Loucy (cell line): Measurements from ENCODE around the gene FAM83F.
A peak's percentile ranks its signal among the peaks of the same experiment; 100 is the strongest.

ENCODE experiments used
- H2AFZ ChIP-seq: fragments of 200-600 bp; sonication (generic); 2 replicates; pipeline ENCODE4 v1.6.0; 2016; ENCODE audit warnings: antibody characterized with exemption, mild to moderate bottlenecking, low read length, moderate library complexity
- H3F3A ChIP-seq: fragments of 200-600 bp; 2 replicates; pipeline ENCODE4 v1.6.0; 2016; ENCODE audit warnings: antibody characterized with exemption, low read depth, mild to moderate bottlenecking
- H3K27me3 ChIP-seq: fragments of 200-600 bp; sonication (generic); 2 replicates; pipeline ENCODE4 v1.6.1; 2014; ENCODE audit warnings: low read length, mild to moderate bottlenecking; ENCODE audit not compliant: insufficient read depth, poor library complexity, severe bottlenecking
- H3K36me3 ChIP-seq: fragments of 200-600 bp; sonication (generic); 2 replicates; pipeline ENCODE4 v1.6.1; 2016; ENCODE audit warnings: low read length; ENCODE audit not compliant: insufficient read depth
- H3K4me1 ChIP-seq: fragments of 200-600 bp; sonication (generic); 2 replicates; pipeline ENCODE4 v1.5.1; 2014; ENCODE audit warnings: low read length, mild to moderate bottlenecking; ENCODE audit not compliant: insufficient read depth, poor library complexity, severe bottlenecking
- H3K4me2 ChIP-seq: fragments of 200-600 bp; sonication (generic); 2 replicates; pipeline ENCODE4 v1.6.0; 2014; ENCODE audit warnings: antibody characterized with exemption, low read length, low read depth, mild to moderate bottlenecking; ENCODE audit not compliant: poor library complexity, severe bottlenecking
- H3K4me3 ChIP-seq: fragments of 200-600 bp; sonication (generic); 2 replicates; pipeline ENCODE4 v1.5.1; 2014; ENCODE audit warnings: low read length, mild to moderate bottlenecking, mixed read lengths; ENCODE audit not compliant: poor library complexity, severe bottlenecking
- H3K79me2 ChIP-seq: fragments of 200-600 bp; sonication (generic); 2 replicates; pipeline ENCODE4 v1.6.1; 2014; ENCODE audit warnings: low read length; ENCODE audit not compliant: insufficient read depth
- H3K9ac ChIP-seq: fragments of 200-600 bp; sonication (generic); 2 replicates; pipeline ENCODE4 v1.6.0; 2014; ENCODE audit warnings: mild to moderate bottlenecking, low read depth, low read length, moderate library complexity; ENCODE audit not compliant: poor library complexity, severe bottlenecking
- H3K9me2 ChIP-seq: fragments of 200-600 bp; sonication (generic); replicated peaks from 2 replicates; pipeline ENCODE4 v1.6.1; 2016; ENCODE audit warnings: low read depth, low read length, mixed read lengths
- H3K9me3 ChIP-seq: fragments of 200-600 bp; sonication (generic); 2 replicates; pipeline ENCODE4 v1.6.1; 2014; ENCODE audit warnings: mild to moderate bottlenecking, antibody characterized with exemption, low read length, low read depth; ENCODE audit not compliant: insufficient read depth
- H4K20me1 ChIP-seq: fragments of 200-600 bp; sonication (generic); 2 replicates; pipeline ENCODE4 v1.6.0; 2014; ENCODE audit warnings: antibody characterized with exemption, low read length, mild to moderate bottlenecking; ENCODE audit not compliant: insufficient read depth, poor library complexity, severe bottlenecking
- EZH2phosphoT487 ChIP-seq: fragments of 200-600 bp; IDR thresholded peaks from 2 replicates; pipeline ENCODE4 v1.6.1; 2018; ENCODE audit warnings: antibody characterized with exemption, mild to moderate bottlenecking, moderate library complexity, borderline replicate concordance
- TF ChIP-seq, protein P1 (sequence below): fragments of 200-600 bp; sonication (generic); conservative IDR thresholded peaks from 2 replicates; pipeline ENCODE4 v1.5.1; 2014; ENCODE audit warnings: mild to moderate bottlenecking, antibody characterized with exemption, low read length

Gene FAM83F

DNA sequence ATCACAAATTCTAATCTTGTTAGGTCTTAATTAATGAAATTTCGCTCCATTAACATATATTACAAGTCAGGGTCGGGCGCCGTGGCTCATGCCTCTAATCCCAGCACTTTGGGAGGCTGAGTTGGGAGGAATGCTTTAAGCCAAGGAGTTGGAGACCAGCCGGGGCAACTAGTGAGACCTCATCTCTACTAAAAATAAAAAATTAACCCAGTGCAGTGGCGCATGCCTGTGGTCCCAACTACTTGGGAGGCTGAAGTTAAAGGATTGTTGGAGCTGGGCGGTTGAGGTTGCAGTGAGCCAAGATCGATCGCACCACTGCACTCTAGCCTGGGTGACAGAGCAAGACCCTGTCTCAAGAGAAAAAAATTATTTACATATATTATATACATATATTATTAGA is 32.7 kb upstream of the FAM83F start:
- H3F3A ChIP-seq: peaks cover 20% of the 10 kb centered on the region
- H3K4me2 ChIP-seq: peak overlapping the region; percentile 77
- H3K4me1 ChIP-seq: peaks cover 62% of the 10 kb centered on the region
- H3K36me3 ChIP-seq: peaks cover 71% of the 10 kb centered on the region; the same call in 1 of the 2 replicates
- no peaks in the 10 kb centered on the region for H3K9me2 ChIP-seq
- peak overlapping the region; percentile 70 for H3K9ac ChIP-seq
- no peak overlapping the region for H2AFZ ChIP-seq
- no peaks in the 10 kb centered on the region for H3K9me3 ChIP-seq
- no peaks in the 10 kb centered on the region for H4K20me1 ChIP-seq
- H3K27me3 ChIP-seq: no peaks in the 10 kb centered on the region
- TF ChIP-seq, protein P1, sequence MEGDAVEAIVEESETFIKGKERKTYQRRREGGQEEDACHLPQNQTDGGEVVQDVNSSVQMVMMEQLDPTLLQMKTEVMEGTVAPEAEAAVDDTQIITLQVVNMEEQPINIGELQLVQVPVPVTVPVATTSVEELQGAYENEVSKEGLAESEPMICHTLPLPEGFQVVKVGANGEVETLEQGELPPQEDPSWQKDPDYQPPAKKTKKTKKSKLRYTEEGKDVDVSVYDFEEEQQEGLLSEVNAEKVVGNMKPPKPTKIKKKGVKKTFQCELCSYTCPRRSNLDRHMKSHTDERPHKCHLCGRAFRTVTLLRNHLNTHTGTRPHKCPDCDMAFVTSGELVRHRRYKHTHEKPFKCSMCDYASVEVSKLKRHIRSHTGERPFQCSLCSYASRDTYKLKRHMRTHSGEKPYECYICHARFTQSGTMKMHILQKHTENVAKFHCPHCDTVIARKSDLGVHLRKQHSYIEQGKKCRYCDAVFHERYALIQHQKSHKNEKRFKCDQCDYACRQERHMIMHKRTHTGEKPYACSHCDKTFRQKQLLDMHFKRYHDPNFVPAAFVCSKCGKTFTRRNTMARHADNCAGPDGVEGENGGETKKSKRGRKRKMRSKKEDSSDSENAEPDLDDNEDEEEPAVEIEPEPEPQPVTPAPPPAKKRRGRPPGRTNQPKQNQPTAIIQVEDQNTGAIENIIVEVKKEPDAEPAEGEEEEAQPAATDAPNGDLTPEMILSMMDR: no peak
- TF ChIP-seq EZH2phosphoT487: no peak
- H3K4me3 ChIP-seq: peak overlapping the region; percentile 57
- H3K79me2 ChIP-seq: peaks cover 32% of the 10 kb centered on the region; the same call in 1 of the 2 replicates

DNA sequence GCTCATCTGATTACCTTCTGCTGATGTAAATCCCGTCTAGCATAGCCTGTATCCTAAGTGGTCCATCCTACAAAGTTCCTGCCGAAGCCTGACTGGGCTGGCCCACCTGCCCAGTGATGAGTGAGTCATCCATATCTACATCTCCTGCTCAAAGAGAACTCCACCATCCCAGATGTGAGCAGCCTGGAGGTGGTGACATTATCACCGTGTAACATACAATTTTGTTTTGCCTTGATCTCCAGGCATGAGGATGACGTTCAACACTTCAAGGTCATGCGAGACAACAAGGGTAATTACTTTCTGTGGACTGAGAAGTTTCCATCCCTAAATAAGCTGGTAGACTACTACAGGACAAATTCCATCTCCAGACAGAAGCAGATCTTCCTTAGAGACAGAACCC is 29.0 kb upstream of the FAM83F start:
- H3K9ac ChIP-seq: no peak overlapping the region
- peaks cover 25% of the 10 kb centered on the region for H3K4me1 ChIP-seq
- TF ChIP-seq, protein P1: no peak
- no peak for TF ChIP-seq EZH2phosphoT487
- H3K27me3 ChIP-seq: no peaks in the 10 kb centered on the region
- H3K79me2 ChIP-seq: peaks cover 8% of the 10 kb centered on the region; the same call in 1 of the 2 replicates
- peaks cover 79% of the 10 kb centered on the region; the same call in 1 of the 2 replicates for H3K36me3 ChIP-seq
- H2AFZ ChIP-seq: no peak overlapping the region
- peaks cover 10% of the 10 kb centered on the region for H3F3A ChIP-seq
- no peaks in the 10 kb centered on the region for H3K9me2 ChIP-seq
- no peaks in the 10 kb centered on the region for H4K20me1 ChIP-seq
- no peak overlapping the region for H3K4me2 ChIP-seq
- H3K9me3 ChIP-seq: no peaks in the 10 kb centered on the region
- H3K4me3 ChIP-seq: no peak overlapping the region

DNA sequence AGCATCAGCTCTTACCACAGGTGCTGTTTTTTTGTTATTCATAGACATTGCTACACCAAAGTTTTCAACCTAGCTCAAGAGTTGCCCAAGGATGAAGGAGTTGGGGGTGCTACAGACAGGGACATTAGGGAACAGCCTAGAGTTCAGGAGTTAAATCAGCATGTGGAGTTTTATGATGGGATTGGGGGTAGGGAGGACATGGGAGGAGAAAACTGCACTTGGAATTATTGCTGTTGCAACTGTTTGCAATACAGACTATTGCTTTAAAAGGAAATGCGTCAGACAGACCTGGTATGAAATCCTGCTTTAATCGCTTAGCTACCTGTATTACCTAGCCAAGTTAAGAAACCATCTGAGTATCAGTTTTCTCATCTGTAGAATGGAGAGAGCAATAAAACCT is 28.3 kb upstream of the FAM83F start:
- Histone ChIP-seq H3K9me3 (no peaks in the 10 kb centered on the region), H3K4me1 (peaks cover 20% of the 10 kb centered on the region), H3K4me3 (no peak overlapping the region), H3K79me2 (peaks cover 8% of the 10 kb centered on the region; the same call in 1 of the 2 replicates), H2AFZ (no peak overlapping the region), H4K20me1 (no peaks in the 10 kb centered on the region), H3F3A (peaks cover 7% of the 10 kb centered on the region), H3K9me2 (no peaks in the 10 kb centered on the region), H3K36me3 (peaks cover 84% of the 10 kb centered on the region), H3K4me2 (no peak overlapping the region), H3K9ac (no peak overlapping the region), H3K27me3 (no peaks in the 10 kb centered on the region)
- no peak for TF ChIP-seq EZH2phosphoT487
- TF ChIP-seq, protein P1: no peak
